MM.1S (cell line): Measurements from ENCODE around the gene COL3A1.

ENCODE experiments used
- DNase-seq: peaks from one replicate; pipeline ENCODE4 v3.0.0-alpha.2; 2015
- H2AFZ ChIP-seq: fragments of 300-600 bp; sonication (generic); 2 replicates; pipeline ENCODE4 v1.6.0; 2016; ENCODE audit warnings: antibody characterized with exemption, low read length
- H3F3A ChIP-seq: fragments of 300-600 bp; sonication (generic); 2 replicates; pipeline ENCODE4 v1.6.1; 2016; ENCODE audit warnings: mild to moderate bottlenecking, antibody characterized with exemption, low read length, moderate library complexity, mixed read lengths; ENCODE audit not compliant: insufficient read depth
- H3K27ac ChIP-seq: fragments of 300-600 bp; sonication (generic); 2 replicates; pipeline ENCODE4 v1.5.1; 2016; ENCODE audit warnings: mild to moderate bottlenecking, low read length
- H3K27me3 ChIP-seq: fragments of 300-600 bp; sonication (generic); replicated peaks from 2 replicates; pipeline ENCODE4 v1.6.0; 2016; ENCODE audit warnings: low read length; ENCODE audit not compliant: insufficient read depth
- H3K36me3 ChIP-seq: fragments of 300-600 bp; sonication (generic); replicated peaks from 2 replicates; pipeline ENCODE4 v1.6.1; 2016; ENCODE audit warnings: mild to moderate bottlenecking, low read length, mixed read lengths; ENCODE audit not compliant: insufficient read depth
- H3K4me1 ChIP-seq: fragments of 300-600 bp; sonication (generic); 2 replicates; pipeline ENCODE4 v1.6.1; 2016; ENCODE audit warnings: low read length, mixed read lengths
- H3K4me2 ChIP-seq: fragments of 300-600 bp; sonication (generic); 2 replicates; pipeline ENCODE4 v1.6.0; 2016; ENCODE audit warnings: low read depth, low read length
- H3K4me3 ChIP-seq: fragments of 300-600 bp; sonication (generic); 2 replicates; pipeline ENCODE4 v1.5.1; 2016; ENCODE audit warnings: low read length, mixed read lengths
- H3K79me2 ChIP-seq: fragments of 300-600 bp; sonication (generic); 2 replicates; pipeline ENCODE4 v1.6.1; 2016; ENCODE audit warnings: mixed run types, low read length, mixed read lengths
- H3K9ac ChIP-seq: fragments of 300-600 bp; sonication (generic); 2 replicates; pipeline ENCODE4 v1.6.1; 2016; ENCODE audit warnings: low read length, mixed read lengths
- H3K9me2 ChIP-seq: fragments of 300-600 bp; sonication (generic); replicated peaks from 2 replicates; pipeline ENCODE4 v1.6.1; 2016; ENCODE audit warnings: mild to moderate bottlenecking, low read length, mixed read lengths; ENCODE audit not compliant: insufficient read depth
- H3K9me3 ChIP-seq: fragments of 300-600 bp; sonication (generic); replicated peaks from 2 replicates; pipeline ENCODE4 v1.6.1; 2016; ENCODE audit warnings: mild to moderate bottlenecking, low read length, mixed read lengths; ENCODE audit not compliant: insufficient read depth
- H4K20me1 ChIP-seq: fragments of 300-600 bp; sonication (generic); 2 replicates; pipeline ENCODE4 v1.6.1; 2016; ENCODE audit warnings: mild to moderate bottlenecking, low read length, moderate library complexity, mixed read lengths; ENCODE audit not compliant: insufficient read depth
- EZH2 ChIP-seq: fragments of 300-600 bp; sonication (generic); optimal IDR thresholded peaks from 2 replicates; pipeline ENCODE3; 2017; ENCODE audit warnings: low read depth, mild to moderate bottlenecking, antibody characterized with exemption, low read length, mixed read lengths
- EZH2phosphoT487 ChIP-seq: fragments of 300-600 bp; sonication (generic); IDR thresholded peaks from 2 replicates; pipeline ENCODE4 v1.6.1; 2018; ENCODE audit warnings: antibody characterized with exemption, low read length
- TF ChIP-seq, protein P1 (sequence below): fragments of 300-600 bp; sonication (generic); IDR thresholded peaks from 2 replicates; pipeline ENCODE4 v1.5.1; 2016; ENCODE audit warnings: antibody characterized with exemption, low read length, mixed read lengths

Gene COL3A1

DNA sequence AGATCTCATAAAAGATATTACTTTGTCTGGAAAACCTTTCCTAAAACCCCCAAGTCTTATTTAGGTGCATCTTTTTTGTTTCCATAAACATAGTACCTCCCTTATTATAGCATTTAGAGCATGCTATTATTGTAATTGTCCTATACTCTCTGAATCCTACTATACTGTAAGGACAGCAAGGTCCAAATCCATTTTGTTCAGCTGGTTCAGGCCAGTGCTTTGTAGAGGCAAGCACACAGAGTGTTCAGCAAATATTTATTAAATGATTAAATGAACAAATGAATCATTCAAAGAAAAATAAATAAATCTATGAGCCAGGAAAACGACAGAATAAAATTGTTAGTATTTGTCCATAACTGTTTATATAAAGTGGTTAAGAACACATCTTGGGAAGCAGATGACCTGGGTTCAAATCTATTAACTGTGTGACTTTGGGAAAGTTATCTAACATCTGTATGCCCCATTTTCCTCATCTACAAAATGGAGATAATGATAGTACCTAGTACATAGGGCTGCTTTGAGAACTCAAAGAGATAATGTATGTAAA is 86.0 kb downstream of the COL3A1 start:
- no peaks in the 10 kb centered on the region for H3K4me1 ChIP-seq
- H3K27ac ChIP-seq, result no peak overlapping the region
- no peak for DNase-seq
- no peaks in the 10 kb centered on the region for H3K36me3 ChIP-seq
- H3K9ac ChIP-seq, result no peak overlapping the region
- H3K9me3 ChIP-seq, result no peaks in the 10 kb centered on the region
- H3K4me3 ChIP-seq, result no peak overlapping the region
- no peaks in the 10 kb centered on the region for H3K27me3 ChIP-seq
- no peak overlapping the region for H3K4me2 ChIP-seq
- H2AFZ ChIP-seq, result no peak overlapping the region
- H3K79me2 ChIP-seq, result no peaks in the 10 kb centered on the region
- no peaks in the 10 kb centered on the region for H4K20me1 ChIP-seq
- TF ChIP-seq EZH2phosphoT487 (no peak), EZH2 (no peak)
- TF ChIP-seq, protein P1, sequence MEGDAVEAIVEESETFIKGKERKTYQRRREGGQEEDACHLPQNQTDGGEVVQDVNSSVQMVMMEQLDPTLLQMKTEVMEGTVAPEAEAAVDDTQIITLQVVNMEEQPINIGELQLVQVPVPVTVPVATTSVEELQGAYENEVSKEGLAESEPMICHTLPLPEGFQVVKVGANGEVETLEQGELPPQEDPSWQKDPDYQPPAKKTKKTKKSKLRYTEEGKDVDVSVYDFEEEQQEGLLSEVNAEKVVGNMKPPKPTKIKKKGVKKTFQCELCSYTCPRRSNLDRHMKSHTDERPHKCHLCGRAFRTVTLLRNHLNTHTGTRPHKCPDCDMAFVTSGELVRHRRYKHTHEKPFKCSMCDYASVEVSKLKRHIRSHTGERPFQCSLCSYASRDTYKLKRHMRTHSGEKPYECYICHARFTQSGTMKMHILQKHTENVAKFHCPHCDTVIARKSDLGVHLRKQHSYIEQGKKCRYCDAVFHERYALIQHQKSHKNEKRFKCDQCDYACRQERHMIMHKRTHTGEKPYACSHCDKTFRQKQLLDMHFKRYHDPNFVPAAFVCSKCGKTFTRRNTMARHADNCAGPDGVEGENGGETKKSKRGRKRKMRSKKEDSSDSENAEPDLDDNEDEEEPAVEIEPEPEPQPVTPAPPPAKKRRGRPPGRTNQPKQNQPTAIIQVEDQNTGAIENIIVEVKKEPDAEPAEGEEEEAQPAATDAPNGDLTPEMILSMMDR, result no peak
- no peaks in the 10 kb centered on the region for H3K9me2 ChIP-seq
- no peaks in the 10 kb centered on the region for H3F3A ChIP-seq
